Testis (tissue), 2 donors: ENCODE results near the gene CACNA1D.

Experiments
- CTCF ChIP-seq, 3 experiments: fragments of 450-650 bp in 2 of 3; fragments of 200-600 bp in 1 of 3; sonication (generic) in 1 of 3; IDR thresholded peaks; one replicate each; pipeline ENCODE4 v1.5.1; 2016 to 2019; ENCODE audit warnings: antibody characterized with exemption in 3 of 3, mild to moderate bottlenecking in 2 of 3, moderate library complexity in 1 of 3
- POLR2A ChIP-seq: fragments of 450-650 bp; IDR thresholded peaks from one replicate; pipeline ENCODE4 v1.6.1; 2017; ENCODE audit warnings: antibody characterized with exemption, mild to moderate bottlenecking, moderate library complexity

- TF ChIP-seq CTCF (IDR thresholded peaks at IDR 0.05) (no peak), POLR2A (no peak)
Observed at GRCh38 chr3:53712817-53713388, 218.5 kb downstream of the CACNA1D start.
